Measurements from ENCODE around the gene P3H2.

- TF ChIP-seq CTCF (tag by site-specific recombination; IDR thresholded peaks at IDR 0.05), result no peak
- no peak for TF ChIP-seq ZSCAN30 (tag by site-specific recombination; IDR thresholded peaks at IDR 0.05)
- TF ChIP-seq IKZF3 (tag by site-specific recombination; IDR thresholded peaks at IDR 0.05), result no peak
- no peak for TF ChIP-seq YY1 (tag by site-specific recombination; IDR thresholded peaks at IDR 0.05)
- TF ChIP-seq MEIS1 (CRISPR knock-in tag; IDR thresholded peaks at IDR 0.05; ENCODE audit: borderline replicate concordance), result no peak
- TF ChIP-seq, protein P1, sequence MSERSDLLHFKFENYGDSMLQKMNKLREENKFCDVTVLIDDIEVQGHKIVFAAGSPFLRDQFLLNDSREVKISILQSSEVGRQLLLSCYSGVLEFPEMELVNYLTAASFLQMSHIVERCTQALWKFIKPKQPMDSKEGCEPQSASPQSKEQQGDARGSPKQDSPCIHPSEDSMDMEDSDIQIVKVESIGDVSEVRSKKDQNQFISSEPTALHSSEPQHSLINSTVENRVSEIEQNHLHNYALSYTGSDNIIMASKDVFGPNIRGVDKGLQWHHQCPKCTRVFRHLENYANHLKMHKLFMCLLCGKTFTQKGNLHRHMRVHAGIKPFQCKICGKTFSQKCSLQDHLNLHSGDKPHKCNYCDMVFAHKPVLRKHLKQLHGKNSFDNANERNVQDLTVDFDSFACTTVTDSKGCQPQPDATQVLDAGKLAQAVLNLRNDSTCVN (tag by site-specific recombination; optimal IDR thresholded peaks at IDR 0.05), result no peak
- no peak for TF ChIP-seq ZIC2 (tag by site-specific recombination; IDR thresholded peaks at IDR 0.05)
- no peak for TF ChIP-seq ZNF202 (tag by site-specific recombination; IDR thresholded peaks at IDR 0.05; ENCODE audit: borderline replicate concordance)
- no peak for TF ChIP-seq ZNF184 (tag by site-specific recombination; IDR thresholded peaks at IDR 0.05)
- TF ChIP-seq ZNF776 (tag by site-specific recombination; IDR thresholded peaks at IDR 0.05; ENCODE audit: borderline replicate concordance), result no peak
- no peak for TF ChIP-seq ZNF148 (tag by site-specific recombination; IDR thresholded peaks at IDR 0.05; ENCODE audit: borderline replicate concordance)
- no peak for TF ChIP-seq ZNF121 (tag by site-specific recombination; IDR thresholded peaks at IDR 0.05)
- no peak for TF ChIP-seq ZNF449 (tag by site-specific recombination; IDR thresholded peaks at IDR 0.05)
- no peak for TF ChIP-seq ZNF560 (tag by site-specific recombination; IDR thresholded peaks at IDR 0.05; ENCODE audit: borderline replicate concordance)
Measured at GRCh38 chr3:190105876-190106275, 14.8 kb downstream of the P3H2 start.
